Transverse colon (tissue), 4 donors: ENCODE measurements around the gene KCNJ16.

Experiments used
- EP300 ChIP-seq: sonication (generic); formaldehyde crosslinking; IDR thresholded peaks from one replicate; pipeline ENCODE4 v1.6.1; 2017; ENCODE audit warnings: antibody characterized with exemption, low read depth
- POLR2A ChIP-seq: fragments of 450-650 bp; IDR thresholded peaks from one replicate; pipeline ENCODE4 v1.6.1; 2016; ENCODE audit warnings: antibody characterized with exemption, mild to moderate bottlenecking, moderate library complexity
- POLR2AphosphoS5 ChIP-seq, 3 donors: sonication (generic); formaldehyde crosslinking; IDR thresholded peaks; one replicate each; pipeline ENCODE4 v1.6.1; 2016; ENCODE audit warnings: antibody characterized with exemption in 3 of 3
- TF ChIP-seq, protein P1 (sequence below), 5 experiments: fragments of 200-600 bp in 3 of 5; fragments of 450-650 bp in 2 of 5; sonication (generic) in 3 of 5; IDR thresholded peaks; 1 replicate in 2 of 5; 2 replicates in 3 of 5; pipeline ENCODE4 v1.5.1; 2016 to 2017; ENCODE audit warnings: antibody characterized with exemption in 5 of 5, inconsistent platforms in 3 of 5, mild to moderate bottlenecking in 2 of 5, moderate library complexity in 1 of 5

GRCh38 chr17:70116919-70117318 is 41.9 kb downstream of the KCNJ16 start:
- TF ChIP-seq, protein P1, sequence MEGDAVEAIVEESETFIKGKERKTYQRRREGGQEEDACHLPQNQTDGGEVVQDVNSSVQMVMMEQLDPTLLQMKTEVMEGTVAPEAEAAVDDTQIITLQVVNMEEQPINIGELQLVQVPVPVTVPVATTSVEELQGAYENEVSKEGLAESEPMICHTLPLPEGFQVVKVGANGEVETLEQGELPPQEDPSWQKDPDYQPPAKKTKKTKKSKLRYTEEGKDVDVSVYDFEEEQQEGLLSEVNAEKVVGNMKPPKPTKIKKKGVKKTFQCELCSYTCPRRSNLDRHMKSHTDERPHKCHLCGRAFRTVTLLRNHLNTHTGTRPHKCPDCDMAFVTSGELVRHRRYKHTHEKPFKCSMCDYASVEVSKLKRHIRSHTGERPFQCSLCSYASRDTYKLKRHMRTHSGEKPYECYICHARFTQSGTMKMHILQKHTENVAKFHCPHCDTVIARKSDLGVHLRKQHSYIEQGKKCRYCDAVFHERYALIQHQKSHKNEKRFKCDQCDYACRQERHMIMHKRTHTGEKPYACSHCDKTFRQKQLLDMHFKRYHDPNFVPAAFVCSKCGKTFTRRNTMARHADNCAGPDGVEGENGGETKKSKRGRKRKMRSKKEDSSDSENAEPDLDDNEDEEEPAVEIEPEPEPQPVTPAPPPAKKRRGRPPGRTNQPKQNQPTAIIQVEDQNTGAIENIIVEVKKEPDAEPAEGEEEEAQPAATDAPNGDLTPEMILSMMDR (IDR thresholded peaks at IDR 0.05) = no peak
- no peak for TF ChIP-seq POLR2A
- no peak for TF ChIP-seq EP300
- TF ChIP-seq POLR2AphosphoS5 (IDR thresholded peaks at IDR 0.05) = no peak
